ENCODE results near the gene ROCK2. TPM values are rescaled to one million over a fixed set of nuclear protein-coding genes. Genes with fewer than 3 reads are reported as not detected.

Gene ROCK2
- total and polyA plus RNA-seq, 8 donors: 49.4 to 61.5 (median 58.8) TPM

- Histone ChIP-seq H3K27me3 (no peaks in the 10 kb centered on the region), H3K4me3 (peak within 1 kb of the TSS; percentile 71 to 72), H3K9me3 (no peaks in the 10 kb centered on the region), H3K4me1 (peaks cover 10 to 23% of the 10 kb centered on the region in 2 donors), H3K27ac (peak within 1 kb of the TSS; percentile 93), H3K36me3 (no peaks in the 10 kb centered on the region)
- ATAC-seq (peak; percentile 91), DNase-seq (peak; percentile 51 to 96 (median 88))
- TF ChIP-seq CTCF (IDR thresholded peaks at IDR 0.05): no peak
- intact Hi-C loops (cut with DNase I): no loop called here
These were observed 188.9 kb downstream of the ROCK2 start, which contains the start of gene SLC66A3 for GRCh38 chr2:11155381-11156035. SLC66A3 (plus strand) TSS chr2:11155467; CDS start chr2:11155547, 80 bp downstream.

GRCh38 chr2:11154923-11155380 is 189.5 kb downstream of the ROCK2 start:
- H3K4me1 ChIP-seq: peaks cover 10 to 23% of the 10 kb centered on the region in 2 donors
- TF ChIP-seq CTCF (IDR thresholded peaks at IDR 0.05): no peak
- intact Hi-C loops (cut with DNase I): no loop called here
- H3K36me3 ChIP-seq: no peaks in the 10 kb centered on the region
- H3K27ac ChIP-seq: peak overlapping the region; percentile 93
- H3K27me3 ChIP-seq: no peaks in the 10 kb centered on the region
- peak; percentile 88 to 99 (median 98) for DNase-seq
- no peaks in the 10 kb centered on the region for H3K9me3 ChIP-seq
- peak; percentile 94 for ATAC-seq
- H3K4me3 ChIP-seq: peak overlapping the region; percentile 71 to 72

- intact Hi-C loops (cut with DNase I): no loop called here
These were observed 190.2 kb downstream of the ROCK2 start for GRCh38 chr2:11154016-11154922.

GRCh38 chr2:11152591-11152990 is 191.8 kb downstream of the ROCK2 start:
- Histone ChIP-seq H3K36me3 (no peaks in the 10 kb centered on the region), H3K4me3 (no peak overlapping the region)
- ATAC-seq: no peak

More at GRCh38 chr2:11154016-11154922, 190.2 kb downstream of the ROCK2 start:
- H3K36me3 ChIP-seq: no peaks in the 10 kb centered on the region
- peaks cover 10 to 23% of the 10 kb centered on the region in 2 donors for H3K4me1 ChIP-seq
- DNase-seq: peak in 1 of 4 donors; percentile 83
- no peaks in the 10 kb centered on the region for H3K9me3 ChIP-seq
- no peak for TF ChIP-seq CTCF (IDR thresholded peaks at IDR 0.05)
- peak overlapping the region; percentile 91 to 93 for H3K27ac ChIP-seq
- H3K27me3 ChIP-seq: no peaks in the 10 kb centered on the region
- peak overlapping the region; percentile 37 to 52 for H3K4me3 ChIP-seq
- ATAC-seq: peak; percentile 6

More at GRCh38 chr2:11152591-11152990, 191.8 kb downstream of the ROCK2 start:
- no peaks in the 10 kb centered on the region for H3K9me3 ChIP-seq
- no peak for DNase-seq
- no peaks in the 10 kb centered on the region for H3K27me3 ChIP-seq
- H3K4me1 ChIP-seq: peaks cover 10 to 23% of the 10 kb centered on the region in 2 donors
- no peak for TF ChIP-seq CTCF (IDR thresholded peaks at IDR 0.05)
- H3K27ac ChIP-seq: no peak overlapping the region
- intact Hi-C loops (cut with DNase I): no loop called here

Data from left lung (tissue), 10 donors.